HG03439 (cell line): ENCODE measurements around the gene GET4.
"Not testable (repeated sequence)": the region's sequence is repeated elsewhere in the genome, so short reads cannot be mapped to it uniquely, and the experiment has no call there.

Experiments used
- ATAC-seq: cut with Tn5 transposase; IDR thresholded peaks from one replicate; pipeline ENCODE4 v1.9.1; 2021; ENCODE audit warnings: mild to moderate bottlenecking, moderate library complexity; ENCODE audit not compliant: unreplicated experiment

GET4 gene

GRCh38 chr7:913736-914520, 37.6 kb downstream of the GET4 start:
- no peak for ATAC-seq

- ATAC-seq, result no peak
These were observed 38.3 kb downstream of the GET4 start for GRCh38 chr7:914521-915194.

GRCh38 chr7:915291-916218, 39.2 kb downstream of the GET4 start:
- ATAC-seq, result no peak

- no peak for ATAC-seq
These were observed 40.1 kb downstream of the GET4 start for GRCh38 chr7:916291-916941.

GRCh38 chr7:917255-918117, 41.1 kb downstream of the GET4 start:
- no peak for ATAC-seq

- no peak for ATAC-seq
These were observed 41.7 kb downstream of the GET4 start for GRCh38 chr7:918118-918425.

- no peak for ATAC-seq
These were observed 42.2 kb downstream of the GET4 start for GRCh38 chr7:918441-919113.

GRCh38 chr7:919114-919442, 42.7 kb downstream of the GET4 start:
- ATAC-seq, result no peak

- no peak for ATAC-seq
These were observed 43.6 kb downstream of the GET4 start for GRCh38 chr7:919924-920341.

GRCh38 chr7:920351-921070, 44.2 kb downstream of the GET4 start:
- no peak for ATAC-seq

- no peak for ATAC-seq
These were observed 44.7 kb downstream of the GET4 start for GRCh38 chr7:921071-921461.

- no peak for ATAC-seq
These were observed 45.4 kb downstream of the GET4 start for GRCh38 chr7:921581-922333.

GRCh38 chr7:922334-923107, 46.2 kb downstream of the GET4 start:
- ATAC-seq, result no peak

GRCh38 chr7:923108-924041, 47.0 kb downstream of the GET4 start:
- peak; percentile 61 for ATAC-seq

- not testable (repeated sequence) for ATAC-seq
These were observed 47.7 kb downstream of the GET4 start for GRCh38 chr7:924042-924441.

GRCh38 chr7:924541-925231, 48.3 kb downstream of the GET4 start:
- peak; percentile 43 for ATAC-seq
